Activated CD8-positive, alpha-beta T cell treated with anti-CD3 and anti-CD28 coated beads for 36 hours (primary cell): ENCODE measurements around the gene E2F6. TPM values are rescaled to one million over a fixed set of nuclear protein-coding genes. Genes with fewer than 3 reads are reported as not detected.

ENCODE experiments used
- ATAC-seq: fragments of 200-7000 bp; cut with Tn5 transposase; one replicate; pipeline ENCODE4 v1.10.0; 2021; ENCODE audit warnings: mild to moderate bottlenecking, moderate library complexity
- CTCF ChIA-PET: fragments of 350-600 bp; sonication (Branson Sonifier 250); formaldehyde crosslinking; loops from one replicate; lab custom pipeline; 2021; ENCODE audit warnings: antibody characterized with exemption; lab: Charles Lee
- POLR2A ChIA-PET: fragments of 350-600 bp; sonication (Branson Sonifier 250); formaldehyde crosslinking; loops from one replicate; lab custom pipeline; 2021; ENCODE audit warnings: antibody characterized with exemption; lab: Charles Lee
- DNase-seq: peaks from one replicate; pipeline ENCODE4 v3.0.0-alpha.2; 2020
- H3K27ac Mint-ChIP-seq: one replicate; pipeline ENCODE4 v1.8.0; 2021; ENCODE audit warnings: mild to moderate bottlenecking, mixed read lengths
- H3K27me3 Mint-ChIP-seq: one replicate; pipeline ENCODE4 v1.8.0; 2021; ENCODE audit warnings: mixed read lengths
- H3K36me3 Mint-ChIP-seq: one replicate; pipeline ENCODE4 v1.8.0; 2021; ENCODE audit warnings: low read depth, mixed read lengths
- H3K4me1 Mint-ChIP-seq: one replicate; pipeline ENCODE4 v1.8.0; 2021; ENCODE audit warnings: low read depth, mixed read lengths
- H3K4me3 Mint-ChIP-seq: one replicate; pipeline ENCODE4 v1.8.0; 2021; ENCODE audit warnings: mild to moderate bottlenecking, moderate library complexity, mixed read lengths
- H3K9me3 Mint-ChIP-seq: one replicate; pipeline ENCODE4 v1.8.0; 2021; ENCODE audit warnings: mixed read lengths
- CTCF ChIP-seq: fragments of 200-600 bp; IDR thresholded peaks from one replicate; pipeline ENCODE4 v1.8.0; 2022; ENCODE audit warnings: antibody characterized with exemption, mild to moderate bottlenecking
- intact Hi-C: fragments of 100-400 bp; cut with micrococcal nuclease; formaldehyde crosslinking; loops from one replicate; pipeline ENCODE4 v1.10.0; 2022
- total RNA-seq, 2 experiments: library from RNA; stranded (reverse); gene quantifications; one replicate each; pipeline ENCODE4 v1.2.3, GENCODE V29; 2021

The E2F6 gene
- total RNA-seq, 2 experiments from 2014 or later = 9.8 to 10.5 TPM

- no peak overlapping the region for H3K4me3 Mint-ChIP-seq
- peaks cover 2% of the 10 kb centered on the region for H3K27me3 Mint-ChIP-seq
- POLR2A ChIA-PET = interaction anchor here (1.3 kb wide), 1 partner anchor 9 kb away, joined by 3 read pairs; no protein-coding TSS in a partner anchor
- TF ChIP-seq CTCF = no peak
- no peak overlapping the region for H3K27ac Mint-ChIP-seq
- no peak for ATAC-seq
- CTCF ChIA-PET = interaction anchor here (1.3 kb wide), 1 partner anchor 186 kb away, joined by 3 read pairs; no protein-coding TSS in a partner anchor
- no peak for DNase-seq
- H3K4me1 Mint-ChIP-seq = no peaks in the 10 kb centered on the region
- no peaks in the 10 kb centered on the region for H3K9me3 Mint-ChIP-seq
- intact Hi-C loops = loop anchor here (10.0 kb wide), 1 partner anchor 162 kb away; no protein-coding TSS in a partner anchor
- H3K36me3 Mint-ChIP-seq = no peaks in the 10 kb centered on the region
These were observed 69.2 kb downstream of the E2F6 start for GRCh38 chr2:11396467-11397445.

GRCh38 chr2:11396021-11396420 lies 69.9 kb downstream of the E2F6 start:
- no peak for TF ChIP-seq CTCF
- POLR2A ChIA-PET = no interaction called here
- CTCF ChIA-PET = interaction anchor here (1.3 kb wide), 1 partner anchor 187 kb away, joined by 3 read pairs; no protein-coding TSS in a partner anchor
- H3K27me3 Mint-ChIP-seq = peaks cover 2% of the 10 kb centered on the region
- ATAC-seq (no peak), DNase-seq (no peak)
- H3K4me3 Mint-ChIP-seq = no peak overlapping the region
- H3K27ac Mint-ChIP-seq = no peak overlapping the region
- H3K9me3 Mint-ChIP-seq = no peaks in the 10 kb centered on the region
- intact Hi-C loops = loop anchor here (10.0 kb wide), 1 partner anchor 161 kb away; no protein-coding TSS in a partner anchor
- no peaks in the 10 kb centered on the region for H3K36me3 Mint-ChIP-seq
- H3K4me1 Mint-ChIP-seq = no peaks in the 10 kb centered on the region

DNA sequence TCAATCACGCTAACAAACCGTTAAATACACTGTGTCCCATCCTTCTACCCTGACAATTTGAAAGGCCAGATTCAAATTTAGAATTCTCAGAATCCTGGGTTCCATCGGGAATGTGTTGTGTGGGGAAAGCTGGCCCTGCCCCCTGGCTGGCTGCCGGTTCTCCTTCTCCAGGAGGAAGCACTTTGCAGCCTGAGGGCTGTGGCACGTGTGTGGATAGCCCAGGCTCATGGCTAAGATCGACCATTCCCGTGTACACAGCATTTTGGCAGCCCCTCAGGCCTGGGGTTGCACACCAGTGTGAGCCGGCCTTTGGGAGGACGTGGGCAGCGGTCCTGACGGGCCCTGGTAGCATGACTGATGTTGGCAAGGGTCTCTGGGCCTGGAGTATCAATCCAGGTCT lies 70.6 kb downstream of the E2F6 start:
- Mint-ChIP-seq H3K27ac (no peak overlapping the region), H3K4me1 (no peaks in the 10 kb centered on the region), H3K4me3 (no peak overlapping the region), H3K36me3 (no peaks in the 10 kb centered on the region), H3K9me3 (no peaks in the 10 kb centered on the region), H3K27me3 (peaks cover 2% of the 10 kb centered on the region)
- ChIA-PET POLR2A (no interaction called here), CTCF (no interaction called here)
- intact Hi-C loops = loop anchor here (10.0 kb wide), 1 partner anchor 161 kb away; no protein-coding TSS in a partner anchor
- TF ChIP-seq CTCF = no peak
- no peak for ATAC-seq
- DNase-seq = no peak

Other genes with a start within 250 kb of the E2F6 start
- gene ROCK2, start 121.5 kb downstream of the E2F6 start, total RNA-seq = 10 to 100 TPM; 12.7 to 13.9 TPM
- gene GREB1, start 67.9 kb upstream of the E2F6 start, total RNA-seq = 1 to 10 TPM; 1.5 TPM
- not detected for gene NTSR2, start 204.0 kb upstream of the E2F6 start, total RNA-seq